HG03457 (cell line): Measurements from ENCODE around the gene PTGIS.
A peak's percentile ranks its signal among the peaks of the same experiment; 100 is the strongest.
"Not testable (repeated sequence)": the region's sequence is repeated elsewhere in the genome, so short reads cannot be mapped to it uniquely, and the experiment has no call there.

Experiments used
- ATAC-seq: cut with Tn5 transposase; IDR thresholded peaks from one replicate; pipeline ENCODE4 v1.9.1; 2021; ENCODE audit warnings: moderate number of reproducible peaks; ENCODE audit not compliant: unreplicated experiment

PTGIS gene

DNA sequence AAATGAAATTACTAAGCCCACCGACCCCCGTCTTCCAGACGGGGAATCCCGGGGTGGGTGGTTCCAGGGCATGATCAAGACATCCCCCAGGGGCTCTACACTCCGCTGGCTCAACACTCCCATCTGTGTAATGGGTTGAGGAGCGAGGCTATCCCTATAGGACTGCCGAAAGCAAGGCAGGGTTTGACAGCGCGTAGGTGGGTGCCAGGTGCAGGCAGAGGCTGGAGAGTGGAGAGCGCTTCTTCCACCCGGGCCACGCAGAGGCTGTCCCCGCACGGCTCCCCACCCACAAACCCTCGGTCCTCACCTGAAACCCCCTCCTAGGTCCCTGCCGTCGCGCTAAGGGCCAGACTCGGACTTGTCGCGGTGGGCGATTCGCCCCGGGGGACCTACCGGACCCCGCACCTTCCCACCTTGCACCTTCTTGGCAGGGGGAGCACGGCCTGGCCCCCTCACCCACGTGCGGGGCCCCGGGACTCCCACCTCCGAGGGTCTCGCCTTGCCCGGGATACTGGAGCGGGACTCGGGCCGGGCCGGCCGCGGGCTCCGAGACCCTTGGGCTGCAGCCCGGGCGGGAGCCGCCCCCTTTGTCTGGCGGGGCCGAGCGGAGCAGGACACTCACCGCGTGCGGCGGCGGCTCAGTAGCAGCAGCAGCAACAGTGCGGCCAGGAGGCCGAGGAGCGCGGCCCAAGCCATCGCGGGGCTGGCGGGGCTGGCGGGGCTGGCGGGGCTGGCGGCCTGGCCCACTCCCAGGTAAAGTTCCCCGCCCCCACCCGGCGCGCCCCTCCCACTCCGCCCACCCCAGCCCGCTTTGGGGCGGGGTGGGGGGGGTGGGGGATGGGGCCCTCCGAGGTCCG, at the start of gene PTGIS:
Gene PTGIS, minus strand, starts transcription at position 717 of the 857 bp plus-strand sequence. Its CDS starts 21 bp downstream, at position 696.
- no peak for ATAC-seq

DNA sequence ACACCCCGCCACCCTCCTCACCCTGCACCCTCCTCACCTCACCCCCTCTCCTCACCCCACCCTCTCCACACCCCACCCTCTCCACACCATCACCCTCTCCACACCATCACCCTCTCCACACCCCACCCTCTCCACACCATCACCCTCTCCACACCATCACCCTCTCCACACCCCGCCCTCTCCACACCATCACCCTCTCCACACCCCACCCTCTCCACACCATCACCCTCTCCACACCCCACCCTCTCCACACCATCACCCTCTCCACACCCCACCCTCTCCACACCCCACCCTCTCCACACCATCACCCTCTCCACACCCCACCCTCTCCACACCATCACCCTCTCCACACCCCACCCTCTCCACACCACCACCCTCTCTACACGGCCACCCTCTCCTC, 49.5 kb upstream of the PTGIS start:
- ATAC-seq: not testable (repeated sequence)

DNA sequence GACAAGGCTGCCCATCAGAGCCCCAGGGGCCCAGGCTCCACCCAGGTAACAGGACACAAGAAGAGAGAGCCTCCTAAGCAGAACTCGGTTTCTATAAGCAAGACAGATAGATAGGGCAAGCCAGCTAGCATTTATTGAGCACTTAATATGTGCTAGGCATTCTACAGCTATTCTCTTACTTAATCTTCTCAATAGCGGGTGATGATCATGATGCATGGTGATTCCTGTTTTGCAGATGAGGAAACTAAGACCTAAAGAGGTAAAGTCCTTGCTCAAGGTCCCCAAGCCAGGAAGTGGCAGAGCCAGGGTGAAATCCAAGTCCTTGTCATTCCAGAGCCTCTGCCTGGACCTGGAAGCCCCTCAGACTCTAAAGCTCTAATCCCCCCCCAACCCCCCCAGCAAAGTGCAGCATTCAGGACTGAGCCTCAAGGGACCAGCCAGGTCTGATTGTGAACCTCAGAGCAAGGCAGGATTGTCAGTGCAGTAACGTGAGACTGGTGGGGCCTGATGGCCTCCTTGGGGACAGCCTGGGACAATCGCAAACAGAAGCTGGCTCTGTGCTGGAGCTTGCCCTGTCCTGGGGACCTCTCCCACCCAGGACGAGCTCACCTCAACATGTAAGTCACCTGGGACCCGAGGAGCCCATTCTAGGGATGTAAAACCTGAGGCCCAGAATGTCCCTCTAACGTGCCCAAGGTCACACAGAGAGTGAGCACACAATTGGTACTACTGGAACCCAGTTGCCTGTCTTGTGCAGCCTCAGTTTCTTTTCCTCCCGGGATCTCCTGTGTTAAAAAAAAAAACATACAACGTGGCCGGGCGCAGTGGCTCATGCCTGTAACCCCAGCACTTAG, 48.4 kb upstream of the PTGIS start:
- ATAC-seq: no peak

DNA sequence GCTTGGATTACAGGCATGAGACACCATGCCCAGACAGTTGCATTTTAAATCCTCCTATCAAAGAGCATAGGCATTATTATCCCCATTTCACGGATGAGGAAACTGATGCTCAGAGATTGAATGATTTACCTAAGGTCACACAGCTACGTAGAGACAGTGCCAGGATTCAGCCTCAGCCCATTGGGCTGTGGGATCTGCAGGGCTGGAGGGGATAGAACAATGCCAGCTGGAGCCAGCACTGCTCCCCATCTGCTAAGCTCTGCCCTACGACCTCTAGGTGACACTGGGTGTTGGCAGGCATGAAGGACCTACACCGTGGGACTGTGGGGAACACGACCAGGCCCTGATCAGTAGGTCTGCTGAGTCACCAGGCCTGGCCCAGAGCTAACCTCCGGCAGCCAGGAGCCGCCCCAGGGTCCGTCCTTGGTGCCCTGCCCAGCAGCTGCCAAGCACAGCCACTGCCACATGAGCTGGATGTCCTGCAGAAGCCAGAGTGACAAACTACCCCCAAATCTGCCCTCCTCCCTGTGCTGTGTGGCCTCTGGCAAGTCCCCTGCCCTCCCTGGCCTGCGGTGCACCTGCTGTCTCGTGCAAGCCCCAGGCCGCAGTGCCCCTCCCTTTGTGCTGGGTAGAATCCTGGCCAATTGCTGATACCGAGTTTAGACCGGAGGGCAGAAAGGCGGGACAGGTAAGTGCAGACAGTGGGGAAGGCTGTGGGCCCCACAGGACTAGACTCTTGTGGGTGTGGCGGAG, 47.6 kb upstream of the PTGIS start:
- no peak for ATAC-seq

DNA sequence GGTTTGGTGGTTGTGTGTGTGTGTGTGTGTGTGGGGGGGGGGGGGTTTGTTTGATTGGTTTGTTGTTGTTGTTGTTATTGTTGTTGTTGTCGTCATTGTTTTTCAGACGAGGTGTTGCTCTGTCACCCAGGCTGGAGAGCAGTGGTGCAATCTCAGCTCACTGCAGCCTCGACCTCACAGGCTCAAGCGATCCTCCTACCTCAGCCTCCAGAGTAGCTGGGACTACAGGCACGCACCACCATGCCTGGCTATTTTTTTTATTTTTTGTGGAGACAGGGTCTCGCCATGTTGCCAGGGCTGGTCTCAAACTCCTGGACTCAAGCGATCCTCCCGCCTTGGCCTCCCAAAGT, 47.1 kb upstream of the PTGIS start:
- ATAC-seq: not testable (repeated sequence)

DNA sequence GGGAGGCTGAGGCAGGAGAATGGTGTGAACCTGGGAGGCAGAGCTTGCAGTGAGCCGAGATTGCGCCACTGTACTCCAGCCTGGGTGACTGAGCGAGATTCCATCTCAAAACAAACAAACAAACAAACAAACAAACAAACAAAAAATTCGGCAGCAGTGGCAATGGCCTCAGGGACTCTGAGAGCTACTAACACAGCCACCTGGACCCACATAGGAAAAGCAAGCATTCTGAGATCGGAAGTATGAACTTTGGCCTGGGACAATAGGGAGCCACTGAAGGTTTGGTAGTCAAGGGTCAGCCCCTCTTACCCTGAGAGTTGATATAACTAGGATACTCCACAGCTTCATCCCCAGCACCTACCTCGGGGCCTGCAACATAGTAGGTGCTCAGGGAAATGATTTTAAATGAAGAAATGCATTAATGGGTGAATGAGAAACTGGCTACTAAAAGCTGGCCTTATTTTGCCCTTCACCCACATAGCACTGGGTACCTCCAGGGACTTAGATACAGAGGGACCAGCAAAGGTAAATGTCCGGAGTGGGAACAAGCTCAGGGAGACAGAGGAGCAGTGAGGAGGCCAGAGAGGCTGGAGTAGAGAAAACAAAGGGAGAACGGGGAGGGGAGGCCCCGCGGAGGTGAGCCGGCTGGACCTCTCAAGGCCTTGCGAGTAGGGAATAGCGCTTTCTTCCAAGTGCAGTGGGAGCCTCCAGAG, 46.6 kb upstream of the PTGIS start:
- no peak for ATAC-seq

DNA sequence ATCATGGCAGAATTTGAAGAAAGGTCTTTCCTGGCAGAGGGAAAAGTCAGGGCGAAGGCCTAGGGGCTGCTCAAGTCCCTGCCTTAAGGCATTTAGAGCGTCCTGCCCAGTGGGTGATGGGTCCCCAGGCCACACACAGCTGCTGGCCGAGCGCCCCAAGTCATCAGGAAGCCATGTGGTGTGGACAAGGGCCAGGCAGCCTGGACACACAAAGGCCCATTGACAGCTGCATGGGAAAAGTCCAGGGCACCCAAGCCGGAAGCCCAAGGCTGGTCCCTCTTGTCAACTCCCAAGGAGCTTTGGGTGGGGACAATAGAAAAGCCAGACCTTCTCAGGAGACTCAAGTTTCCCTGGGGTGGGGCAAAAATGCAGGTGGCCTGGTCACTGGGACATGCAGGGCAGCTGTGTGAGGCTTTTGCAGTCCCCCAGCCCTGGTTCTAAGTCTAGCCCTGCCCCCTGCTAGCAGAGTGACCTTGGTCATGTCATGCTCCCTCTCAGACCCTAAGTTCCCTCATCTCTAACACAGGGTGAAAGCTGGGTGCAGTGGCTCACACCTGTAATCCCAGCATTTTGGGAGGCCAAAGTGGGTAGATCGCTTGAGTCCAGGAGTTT, 44.3 kb upstream of the PTGIS start:
- no peak for ATAC-seq

DNA sequence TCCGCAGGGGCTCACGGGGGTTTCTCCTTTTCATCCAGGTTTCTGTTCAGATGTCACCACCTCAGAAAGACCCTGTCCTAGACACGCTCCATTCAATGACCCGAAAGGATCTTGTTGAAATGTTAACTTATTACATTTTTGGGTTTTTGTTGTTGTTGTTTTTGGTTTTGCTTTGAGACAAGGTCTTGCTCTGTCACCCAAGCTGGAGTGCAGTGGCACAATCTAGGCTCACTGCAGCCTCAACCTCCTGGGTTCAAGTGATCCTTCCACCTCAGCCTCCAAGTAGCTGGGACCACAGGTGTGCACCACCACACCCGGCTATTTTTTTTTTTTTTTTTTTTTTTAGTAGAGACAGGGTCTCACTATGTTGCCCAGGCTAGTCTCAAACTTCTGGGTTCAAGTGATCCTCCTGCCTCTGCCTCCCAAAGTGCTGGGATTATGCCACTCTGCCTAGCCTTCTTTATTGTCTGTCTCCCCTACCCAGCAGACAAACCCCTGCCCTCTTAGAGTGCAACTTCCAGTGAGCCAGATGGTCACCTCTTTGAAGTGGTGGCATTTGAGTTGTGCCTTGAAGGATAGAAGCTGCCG, 43.7 kb upstream of the PTGIS start:
- ATAC-seq: not testable (repeated sequence)

DNA sequence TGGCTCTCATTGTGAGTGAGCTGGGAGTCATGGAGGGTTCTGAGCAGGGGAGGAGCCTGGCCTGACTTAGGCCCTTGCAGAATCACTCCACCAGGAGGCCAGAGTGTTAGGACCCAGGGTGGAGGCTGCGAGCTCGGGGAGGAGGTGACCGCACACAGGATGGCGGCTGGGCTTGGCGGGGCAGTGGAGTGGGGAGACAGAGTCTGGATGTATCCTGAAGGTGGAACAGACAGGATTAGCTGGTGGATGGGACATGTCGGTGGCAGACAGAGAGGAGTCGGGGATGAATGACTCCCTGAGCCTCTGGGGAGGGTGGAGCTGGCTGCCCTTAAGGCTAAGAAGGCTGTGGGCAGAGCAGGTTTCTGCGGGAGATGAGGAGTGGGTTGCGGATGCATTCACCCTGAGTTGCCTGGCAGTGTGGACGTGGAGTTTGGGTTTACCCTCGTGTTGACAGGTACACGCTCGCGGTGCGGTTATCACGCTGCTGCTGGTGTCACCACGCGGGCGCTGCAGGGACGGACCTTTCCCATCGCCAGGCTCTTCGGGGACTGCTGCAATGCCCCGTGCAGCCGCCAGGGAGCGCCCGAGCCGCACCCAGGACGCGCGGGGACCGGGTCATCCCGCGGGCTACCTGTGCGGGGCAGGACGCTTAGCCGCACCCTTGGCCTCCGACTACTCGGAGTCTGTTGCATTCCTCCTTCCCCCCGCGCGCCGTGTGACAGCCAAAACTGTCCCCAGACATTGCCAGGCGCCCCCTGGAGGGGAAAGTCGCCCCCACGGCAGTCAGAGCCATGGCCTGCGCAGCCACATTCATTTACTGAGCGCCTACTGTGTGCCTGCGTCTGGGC, 43.0 kb upstream of the PTGIS start:
- no peak for ATAC-seq

DNA sequence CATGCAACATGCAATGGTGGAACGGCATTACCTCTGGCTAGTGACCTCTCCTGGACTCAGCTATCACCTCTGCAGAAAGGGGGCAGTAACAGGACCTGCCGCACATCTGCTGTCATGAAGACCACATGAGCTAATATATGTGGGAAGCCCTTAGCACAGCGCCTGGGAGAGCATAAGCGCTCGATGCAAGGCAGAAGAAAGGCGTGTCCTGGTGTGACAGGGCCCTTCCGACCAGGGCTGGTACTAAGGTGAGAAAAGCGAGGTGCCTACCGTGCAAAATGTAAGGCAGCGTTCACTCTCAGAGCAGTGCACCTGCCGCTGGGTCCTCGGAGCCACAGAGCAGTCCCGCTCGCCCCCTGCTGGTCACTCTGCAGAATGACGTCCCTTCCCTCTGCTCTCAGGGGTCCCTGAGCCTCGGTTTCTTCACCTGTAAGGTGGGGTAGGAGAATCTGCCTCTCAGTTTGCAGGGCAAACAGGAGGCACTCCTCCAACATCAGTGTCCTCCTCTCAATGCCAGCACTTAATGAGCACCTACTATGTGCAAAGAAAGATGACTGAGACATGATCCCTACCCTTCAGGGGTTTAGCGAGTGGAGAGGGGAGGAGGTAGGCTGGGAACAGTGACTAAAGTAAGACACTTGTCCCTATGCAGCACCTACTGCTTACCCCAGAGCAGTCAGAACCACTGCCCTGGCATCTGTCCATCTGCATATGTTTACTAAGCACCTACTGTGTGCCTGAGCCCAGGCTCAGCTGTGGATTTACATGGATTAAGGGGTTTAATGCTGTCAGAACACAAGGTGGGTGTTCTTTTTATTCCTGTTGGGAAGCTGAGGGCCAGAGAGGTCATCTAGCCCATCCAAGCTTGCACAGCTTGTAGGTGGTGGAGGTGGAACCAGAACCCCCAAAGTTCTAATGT, 41.1 kb upstream of the PTGIS start:
- ATAC-seq: peak; percentile 43

DNA sequence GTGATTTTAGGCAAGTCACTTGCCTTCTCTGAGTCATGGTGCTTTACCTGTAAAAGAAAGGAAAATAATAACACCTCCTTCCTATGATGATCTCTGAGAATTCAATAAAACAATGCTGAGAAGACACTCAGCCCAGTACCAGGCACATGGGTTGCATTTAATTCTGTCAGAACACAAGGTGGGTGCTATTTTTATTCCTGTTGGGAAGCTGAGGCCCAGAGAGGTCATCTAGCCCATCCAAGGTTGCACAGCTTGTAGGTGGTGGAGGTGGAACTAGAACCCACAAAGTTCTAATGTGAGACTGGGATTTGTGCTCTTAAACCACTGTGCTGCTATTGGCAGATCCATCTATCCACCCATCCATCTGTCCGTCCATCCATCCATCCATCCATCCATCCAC, 39.6 kb upstream of the PTGIS start:
- no peak for ATAC-seq

DNA sequence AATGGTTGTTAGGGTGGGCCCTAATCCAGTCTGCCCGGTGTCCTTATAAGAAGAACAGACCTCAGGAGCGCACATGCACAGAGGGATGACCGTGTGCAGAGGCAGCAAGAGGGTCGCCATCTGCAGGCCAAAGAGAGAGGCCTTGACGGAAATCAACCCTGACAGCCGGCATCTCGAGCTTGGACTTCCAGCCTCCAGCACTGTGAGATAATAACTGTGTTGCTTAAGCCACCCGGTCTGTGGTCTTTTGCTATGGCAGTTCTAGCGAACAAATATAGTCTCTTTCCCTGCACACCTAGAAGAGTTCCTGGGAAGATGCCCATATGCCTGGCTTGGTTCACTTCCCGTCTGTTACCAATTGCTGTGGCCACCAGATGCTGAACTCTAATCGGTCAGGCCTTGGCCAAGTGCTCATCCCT, 35.3 kb upstream of the PTGIS start:
- ATAC-seq: no peak

DNA sequence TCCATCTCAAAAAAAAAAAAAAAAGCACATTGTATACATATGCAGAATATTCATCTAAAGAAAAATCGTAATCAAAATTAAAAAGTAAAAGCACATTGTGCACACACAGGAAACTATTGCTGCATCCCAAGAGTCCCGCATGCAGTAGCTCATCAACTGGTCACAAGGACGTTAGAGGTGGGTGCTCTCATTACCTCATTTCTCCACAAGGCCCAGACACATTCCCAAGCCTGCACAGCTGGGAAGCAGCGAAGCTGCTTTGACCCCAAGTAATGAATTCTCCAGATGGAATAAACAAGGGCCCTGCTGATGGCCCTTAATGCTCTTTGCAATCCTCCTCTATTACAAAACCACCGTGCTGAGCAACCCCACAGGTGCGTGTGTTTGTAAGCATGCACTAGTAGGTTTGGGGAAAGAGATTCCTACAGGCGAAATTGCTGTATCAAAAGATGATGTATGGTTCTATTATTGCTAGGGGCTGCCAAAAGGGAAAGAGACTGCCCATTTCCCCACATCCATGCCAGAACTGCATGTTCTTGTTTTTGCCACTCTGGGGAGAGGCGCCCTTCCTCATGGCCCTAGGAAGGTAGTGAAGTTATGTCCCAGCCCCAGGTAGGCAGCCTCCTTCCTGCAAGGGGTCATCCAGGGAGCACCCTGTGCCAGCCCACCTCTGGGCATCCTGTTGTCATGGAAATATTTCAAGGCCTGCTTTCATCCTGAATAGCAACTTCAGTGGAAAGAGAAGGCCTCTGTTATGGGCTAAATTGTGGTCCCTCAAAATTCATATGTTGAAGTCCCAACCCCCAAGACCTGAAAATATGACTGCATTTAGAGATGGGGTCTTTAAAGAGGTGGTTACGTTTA, 34.6 kb upstream of the PTGIS start:
- no peak for ATAC-seq

DNA sequence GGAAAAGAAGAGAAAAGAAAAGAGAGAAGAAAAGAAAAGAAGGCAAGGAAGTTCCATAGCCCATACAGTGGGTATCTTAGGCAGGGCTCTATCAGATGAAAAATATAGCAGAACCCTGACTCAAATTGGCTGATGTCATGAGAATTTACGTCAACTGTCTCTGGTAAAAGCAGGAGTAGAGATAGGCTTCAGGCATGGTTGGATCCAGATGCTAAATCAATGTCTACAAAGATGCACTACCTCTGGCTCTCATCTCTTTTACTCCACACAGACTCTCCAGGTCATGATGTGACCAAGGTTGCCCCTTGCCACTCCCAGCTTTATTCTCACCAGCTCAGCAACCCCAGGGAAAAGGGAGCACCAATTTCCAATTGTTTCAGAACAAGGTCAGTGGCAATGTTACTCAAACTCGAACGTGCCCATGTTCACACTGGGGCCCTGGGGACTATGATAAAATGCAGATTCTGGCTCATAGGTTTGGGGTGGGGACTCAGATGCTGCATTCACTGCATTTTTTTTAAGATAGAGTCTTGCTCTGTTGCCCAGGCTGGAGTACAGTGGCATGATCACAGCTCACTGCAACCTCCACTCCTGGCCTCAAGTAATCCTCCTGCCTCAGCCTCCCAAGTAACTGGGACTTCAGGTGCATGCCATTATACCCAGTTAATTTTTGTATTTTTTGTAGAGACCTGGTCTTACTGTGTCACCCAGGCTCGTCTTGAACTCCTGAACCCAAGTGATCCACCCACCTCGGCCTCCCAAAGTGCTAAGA, 33.4 kb upstream of the PTGIS start:
- ATAC-seq: no peak

DNA sequence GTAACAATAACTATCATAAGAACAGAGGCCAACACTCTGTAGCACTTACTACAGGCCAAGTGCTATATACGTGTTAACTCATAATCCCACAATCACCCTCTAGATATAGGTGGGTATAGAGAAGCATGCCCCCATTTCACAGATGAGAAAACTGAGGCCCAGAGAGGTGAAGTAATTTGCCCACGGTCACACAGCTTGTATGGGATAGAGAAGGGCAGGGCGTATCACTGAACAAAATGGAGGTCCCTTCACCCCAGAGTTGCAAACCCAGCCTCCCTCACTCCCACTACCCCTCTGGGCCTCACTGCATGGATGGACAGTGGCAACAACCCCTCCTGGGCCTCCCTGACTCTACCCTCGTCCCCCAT, 31.8 kb upstream of the PTGIS start:
- ATAC-seq: no peak

DNA sequence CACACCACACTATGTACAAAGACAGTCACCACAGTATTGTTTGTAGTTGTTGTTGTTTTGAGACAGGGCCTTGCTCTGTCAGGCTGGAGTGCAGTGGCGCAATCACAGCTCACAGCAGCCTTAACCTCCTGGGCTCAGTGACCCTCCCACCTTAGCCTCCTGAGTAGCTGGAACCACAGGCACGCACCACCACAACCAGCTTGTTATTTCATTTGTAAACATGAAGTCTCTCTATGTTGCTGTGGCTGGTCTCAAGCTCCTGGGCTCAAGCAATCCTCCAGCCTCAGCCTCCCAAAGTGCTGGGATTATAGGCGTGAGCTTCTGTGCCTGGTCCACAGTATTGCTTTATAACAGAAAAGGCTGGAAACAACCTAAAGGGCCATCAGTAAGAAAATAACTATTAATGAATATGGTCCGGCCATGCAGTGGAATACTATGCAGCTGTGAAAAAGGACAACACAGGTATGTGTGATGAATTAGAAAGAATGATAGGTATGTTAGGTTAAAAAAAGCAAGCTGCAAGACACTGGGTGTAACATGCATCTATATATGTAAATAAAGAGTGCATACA, 30.0 kb upstream of the PTGIS start:
- ATAC-seq: no peak
